ENCODE measurements around the gene TBX3. TPM values are rescaled to one million over a fixed set of nuclear protein-coding genes. Genes with fewer than 3 reads are reported as not detected.

TBX3 gene
- total and polyA plus RNA-seq, 2 donors from 2014 or later: 10.5 to 18.0 TPM

DNA sequence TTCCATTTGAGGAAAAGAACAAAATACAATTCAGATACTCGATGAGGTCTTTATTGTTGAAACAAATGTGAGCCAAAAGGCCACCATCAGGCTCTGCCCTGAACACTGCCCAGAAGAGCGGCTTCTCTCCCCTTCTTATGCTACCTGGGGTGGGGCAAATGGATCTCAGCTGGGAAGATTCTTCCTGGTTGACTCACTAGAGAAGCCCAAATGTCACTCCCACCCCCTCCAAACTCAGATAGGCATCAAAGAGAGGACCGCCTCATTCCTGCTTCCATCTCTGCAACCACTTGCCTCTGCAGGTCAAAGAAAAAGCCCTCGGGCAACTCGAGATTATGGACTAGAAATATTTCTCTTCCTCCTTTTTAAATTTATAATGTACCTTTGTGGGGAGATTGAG, 55.8 kb downstream of the TBX3 start:
- TF ChIP-seq, protein P1, sequence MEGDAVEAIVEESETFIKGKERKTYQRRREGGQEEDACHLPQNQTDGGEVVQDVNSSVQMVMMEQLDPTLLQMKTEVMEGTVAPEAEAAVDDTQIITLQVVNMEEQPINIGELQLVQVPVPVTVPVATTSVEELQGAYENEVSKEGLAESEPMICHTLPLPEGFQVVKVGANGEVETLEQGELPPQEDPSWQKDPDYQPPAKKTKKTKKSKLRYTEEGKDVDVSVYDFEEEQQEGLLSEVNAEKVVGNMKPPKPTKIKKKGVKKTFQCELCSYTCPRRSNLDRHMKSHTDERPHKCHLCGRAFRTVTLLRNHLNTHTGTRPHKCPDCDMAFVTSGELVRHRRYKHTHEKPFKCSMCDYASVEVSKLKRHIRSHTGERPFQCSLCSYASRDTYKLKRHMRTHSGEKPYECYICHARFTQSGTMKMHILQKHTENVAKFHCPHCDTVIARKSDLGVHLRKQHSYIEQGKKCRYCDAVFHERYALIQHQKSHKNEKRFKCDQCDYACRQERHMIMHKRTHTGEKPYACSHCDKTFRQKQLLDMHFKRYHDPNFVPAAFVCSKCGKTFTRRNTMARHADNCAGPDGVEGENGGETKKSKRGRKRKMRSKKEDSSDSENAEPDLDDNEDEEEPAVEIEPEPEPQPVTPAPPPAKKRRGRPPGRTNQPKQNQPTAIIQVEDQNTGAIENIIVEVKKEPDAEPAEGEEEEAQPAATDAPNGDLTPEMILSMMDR (IDR thresholded peaks at IDR 0.05; ENCODE audit: borderline replicate concordance, extremely low read depth, insufficient read depth): no peak
- Histone ChIP-seq H3K27ac (ENCODE audit: low read depth in 2 of 2, low read length in 2 of 2) (no peak overlapping the region), H3K36me3 (ENCODE audit: control insufficient read depth in 2 of 3, insufficient read depth in 3 of 3, low read length in 3 of 3) (no peaks in the 10 kb centered on the region), H3K4me1 (ENCODE audit: control insufficient read depth in 2 of 3, insufficient read depth in 2 of 3, low read depth in 1 of 3, low read length in 3 of 3) (no peaks in the 10 kb centered on the region), H3K9ac (ENCODE audit: low read length in 3 of 3) (no peak overlapping the region), H3K27me3 (ENCODE audit: control insufficient read depth, insufficient read depth, low read length) (no peaks in the 10 kb centered on the region), H3K9me3 (ENCODE audit: control insufficient read depth in 2 of 3, insufficient read depth in 1 of 3, low read length in 3 of 3) (no peaks in the 10 kb centered on the region), H3K4me3 (ENCODE audit: low read length in 3 of 3) (no peak overlapping the region)
- no peak for DNase-seq
- intact Hi-C loops (cut with DNase I): no loop called here
- FAIRE-seq: no peak

DNA sequence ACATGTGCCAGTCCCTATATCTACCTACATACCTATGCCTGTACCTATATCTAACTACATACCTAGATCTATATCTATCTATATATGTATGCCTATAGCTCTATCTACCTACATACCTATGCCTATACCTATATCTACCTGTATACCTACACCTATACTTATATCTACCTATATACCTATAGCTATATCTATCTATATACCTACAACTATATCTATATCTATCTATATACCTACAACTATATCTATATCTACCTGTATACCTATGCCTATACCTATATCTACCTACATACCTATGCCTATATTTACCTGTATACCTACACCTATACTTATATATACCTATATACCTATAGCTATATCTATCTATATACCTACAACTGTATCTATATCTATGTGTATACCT, 56.6 kb downstream of the TBX3 start:
- FAIRE-seq: no peak
- intact Hi-C loops (cut with DNase I): no loop called here
- H3K27me3 ChIP-seq (ENCODE audit: control insufficient read depth, insufficient read depth, low read length): no peaks in the 10 kb centered on the region
- H3K9me3 ChIP-seq (ENCODE audit: control insufficient read depth in 2 of 3, insufficient read depth in 1 of 3, low read length in 3 of 3): no peaks in the 10 kb centered on the region
- DNase-seq: no peak
- no peaks in the 10 kb centered on the region for H3K4me1 ChIP-seq (ENCODE audit: control insufficient read depth in 2 of 3, insufficient read depth in 2 of 3, low read depth in 1 of 3, low read length in 3 of 3)
- H3K36me3 ChIP-seq (ENCODE audit: control insufficient read depth in 2 of 3, insufficient read depth in 3 of 3, low read length in 3 of 3): no peaks in the 10 kb centered on the region
- no peak overlapping the region for H3K27ac ChIP-seq (ENCODE audit: low read depth in 2 of 2, low read length in 2 of 2)
- H3K9ac ChIP-seq (ENCODE audit: low read length in 3 of 3): no peak overlapping the region
- H3K4me3 ChIP-seq (ENCODE audit: low read length in 3 of 3): no peak overlapping the region
- TF ChIP-seq, protein P1 (IDR thresholded peaks at IDR 0.05; ENCODE audit: borderline replicate concordance, extremely low read depth, insufficient read depth): no peak

GRCh38 chr12:114625294-114625851, 58.6 kb downstream of the TBX3 start:
- intact Hi-C loops (cut with DNase I): no loop called here
- H3K9ac ChIP-seq (ENCODE audit: low read length in 3 of 3): no peak overlapping the region
- no peak overlapping the region for H3K27ac ChIP-seq (ENCODE audit: low read depth in 2 of 2, low read length in 2 of 2)
- H3K36me3 ChIP-seq (ENCODE audit: control insufficient read depth in 2 of 3, insufficient read depth in 3 of 3, low read length in 3 of 3): no peaks in the 10 kb centered on the region
- H3K27me3 ChIP-seq (ENCODE audit: control insufficient read depth, insufficient read depth, low read length): no peaks in the 10 kb centered on the region
- H3K4me3 ChIP-seq (ENCODE audit: low read length in 3 of 3): no peak overlapping the region
- no peaks in the 10 kb centered on the region for H3K4me1 ChIP-seq (ENCODE audit: control insufficient read depth in 2 of 3, insufficient read depth in 2 of 3, low read depth in 1 of 3, low read length in 3 of 3)
- no peaks in the 10 kb centered on the region for H3K9me3 ChIP-seq (ENCODE audit: control insufficient read depth in 2 of 3, insufficient read depth in 1 of 3, low read length in 3 of 3)
- peak in 4 of 5 donors; percentile 36 to 59 (median 54) for DNase-seq
- TF ChIP-seq, protein P1 (IDR thresholded peaks at IDR 0.05; ENCODE audit: borderline replicate concordance, extremely low read depth, insufficient read depth): peak; percentile 62
- FAIRE-seq: no peak

- intact Hi-C loops (cut with DNase I): no loop called here
- Histone ChIP-seq H3K4me1 (ENCODE audit: control insufficient read depth in 2 of 3, insufficient read depth in 2 of 3, low read depth in 1 of 3, low read length in 3 of 3) (no peaks in the 10 kb centered on the region), H3K27ac (ENCODE audit: low read depth in 2 of 2, low read length in 2 of 2) (no peak overlapping the region), H3K27me3 (ENCODE audit: control insufficient read depth, insufficient read depth, low read length) (no peaks in the 10 kb centered on the region), H3K36me3 (ENCODE audit: control insufficient read depth in 2 of 3, insufficient read depth in 3 of 3, low read length in 3 of 3) (no peaks in the 10 kb centered on the region), H3K9me3 (ENCODE audit: control insufficient read depth in 2 of 3, insufficient read depth in 1 of 3, low read length in 3 of 3) (no peaks in the 10 kb centered on the region), H3K4me3 (ENCODE audit: low read length in 3 of 3) (no peak overlapping the region), H3K9ac (ENCODE audit: low read length in 3 of 3) (no peak overlapping the region)
- TF ChIP-seq, protein P1 (IDR thresholded peaks at IDR 0.05; ENCODE audit: borderline replicate concordance, extremely low read depth, insufficient read depth): no peak
- FAIRE-seq (no peak), DNase-seq (no peak)
Measured at GRCh38 chr12:114623737-114624136, 60.2 kb downstream of the TBX3 start.
